ENCODE results near the gene ELFN1.

Gene ELFN1

GRCh38 chr7:1694611-1695511 is 24.8 kb downstream of the ELFN1 start:
- no peak for DNase-seq (ENCODE audit: low read depth, low spot score)

GRCh38 chr7:1695800-1696454 is 25.9 kb downstream of the ELFN1 start:
- no peak for DNase-seq (ENCODE audit: low read depth, low spot score)

DNA sequence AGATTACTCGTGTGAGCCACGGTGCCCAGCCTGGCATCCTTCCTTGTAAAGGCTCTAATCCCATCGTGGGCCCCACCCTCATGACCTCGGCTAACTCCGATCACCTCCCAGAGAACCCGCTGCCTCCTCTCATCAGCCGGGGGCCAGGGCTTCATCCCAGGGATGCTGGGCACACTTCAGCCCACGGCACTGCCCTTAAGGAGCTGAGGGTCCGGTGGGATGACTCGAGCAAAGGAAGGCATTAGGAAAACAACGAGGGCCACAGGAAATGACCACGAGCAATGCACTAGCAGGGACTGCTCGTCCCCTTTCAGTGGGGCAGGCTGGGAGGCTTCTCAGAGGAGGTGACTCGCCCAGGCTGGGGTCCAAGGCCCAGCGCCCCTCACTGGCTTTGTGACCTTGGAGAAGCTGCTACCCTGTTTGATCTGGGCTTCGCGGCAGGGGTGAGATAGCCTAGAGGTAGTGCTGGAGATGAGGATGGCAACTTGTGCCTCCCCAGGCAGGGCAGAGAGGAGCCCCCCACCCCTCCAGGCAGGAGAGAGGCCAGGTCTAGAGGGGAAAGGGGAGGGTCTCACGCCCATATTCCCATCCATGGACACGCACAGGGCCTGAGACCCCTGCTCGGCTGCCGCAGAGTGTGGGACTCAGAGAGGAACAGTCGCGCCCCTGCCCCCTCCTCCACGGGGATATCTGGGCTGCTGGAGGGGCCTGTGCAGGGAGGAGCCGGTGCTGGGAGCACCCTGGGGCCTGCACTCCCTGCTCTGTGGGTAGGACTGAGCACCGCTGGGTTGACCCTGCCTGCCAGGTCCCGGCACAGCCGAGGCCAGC is 26.8 kb downstream of the ELFN1 start:
- DNase-seq (ENCODE audit: low read depth, low spot score), result no peak

- DNase-seq (ENCODE audit: low read depth, low spot score), result no peak
Observed at GRCh38 chr7:1697499-1698125, 27.5 kb downstream of the ELFN1 start.

DNA sequence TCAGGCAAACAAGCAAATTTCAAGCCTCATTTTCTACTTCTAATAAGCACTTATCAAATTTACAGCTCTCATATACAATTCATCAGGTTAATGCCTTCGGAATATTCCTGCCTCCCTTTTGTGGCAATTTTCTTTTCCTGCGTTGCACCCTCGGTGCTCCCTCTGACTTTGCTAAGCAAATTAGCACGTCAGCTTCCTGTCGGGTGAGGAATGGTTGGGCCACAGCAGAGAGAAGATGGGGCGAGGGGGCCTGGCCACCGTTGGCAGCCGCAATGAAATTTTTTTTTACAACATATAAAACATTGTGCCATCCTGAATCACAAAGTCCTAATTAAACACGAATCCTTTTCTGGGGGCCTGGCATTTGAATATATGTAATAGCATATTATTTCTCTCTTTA is 28.1 kb downstream of the ELFN1 start:
- DNase-seq (ENCODE audit: low read depth, low spot score), result no peak

DNA sequence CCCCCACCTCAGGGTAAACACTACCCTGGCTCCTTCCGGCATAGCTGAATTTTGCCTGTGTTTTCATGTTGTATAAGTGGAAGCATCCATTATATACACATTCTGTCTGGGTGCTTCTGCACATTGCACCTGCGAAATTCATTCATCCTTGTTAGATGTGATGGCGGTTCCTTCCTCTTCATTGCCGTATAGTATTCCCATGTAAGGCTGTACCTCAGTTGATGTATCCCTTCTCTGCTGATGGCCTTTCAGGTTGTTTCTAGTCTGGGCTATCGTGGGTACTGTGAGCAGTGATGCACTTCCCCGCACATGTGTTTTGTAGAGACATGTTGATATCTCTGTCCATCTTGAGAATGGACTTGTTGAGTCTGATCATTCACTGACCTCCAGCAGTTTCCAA is 28.9 kb downstream of the ELFN1 start:
- DNase-seq (ENCODE audit: low read depth, low spot score), result no peak

- DNase-seq (ENCODE audit: low read depth, low spot score), result no peak
Observed at GRCh38 chr7:1700086-1700485, 30.0 kb downstream of the ELFN1 start.

- no peak for DNase-seq (ENCODE audit: low read depth, low spot score)
Observed at GRCh38 chr7:1700536-1701333, 30.7 kb downstream of the ELFN1 start.

- DNase-seq (ENCODE audit: low read depth, low spot score), result no peak
Observed at GRCh38 chr7:1702652-1703051, 32.6 kb downstream of the ELFN1 start.

- DNase-seq (ENCODE audit: low read depth, low spot score), result no peak
Observed at GRCh38 chr7:1703441-1703840, 33.4 kb downstream of the ELFN1 start.

- no peak for DNase-seq (ENCODE audit: low read depth, low spot score)
Observed at GRCh38 chr7:1703871-1704810, 34.1 kb downstream of the ELFN1 start.

- DNase-seq (ENCODE audit: low read depth, low spot score), result no peak
Observed at GRCh38 chr7:1704811-1705738, 35.0 kb downstream of the ELFN1 start.

DNA sequence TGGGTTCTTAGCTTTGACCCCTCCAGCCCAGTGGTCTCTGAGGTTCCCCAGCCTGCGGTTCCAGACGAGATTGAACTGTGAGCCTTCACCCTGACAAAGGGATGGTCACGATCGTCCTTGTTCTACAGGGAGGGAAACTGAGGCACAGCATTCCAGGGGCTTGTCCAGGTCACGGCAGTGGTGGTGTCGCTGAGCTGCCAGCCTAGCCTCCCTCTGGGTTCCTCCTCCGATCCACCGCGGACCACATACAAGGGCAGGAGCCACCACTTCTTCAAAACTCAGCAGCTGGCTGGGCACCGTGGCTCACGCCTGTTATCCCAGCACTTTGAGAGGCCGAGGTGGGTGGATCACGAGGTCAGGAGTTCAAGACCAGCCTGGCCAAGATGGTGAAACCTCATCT is 35.8 kb downstream of the ELFN1 start:
- no peak for DNase-seq (ENCODE audit: low read depth, low spot score)

- DNase-seq (ENCODE audit: low read depth, low spot score), result no peak
Observed at GRCh38 chr7:1706381-1706720, 36.3 kb downstream of the ELFN1 start.

DNA sequence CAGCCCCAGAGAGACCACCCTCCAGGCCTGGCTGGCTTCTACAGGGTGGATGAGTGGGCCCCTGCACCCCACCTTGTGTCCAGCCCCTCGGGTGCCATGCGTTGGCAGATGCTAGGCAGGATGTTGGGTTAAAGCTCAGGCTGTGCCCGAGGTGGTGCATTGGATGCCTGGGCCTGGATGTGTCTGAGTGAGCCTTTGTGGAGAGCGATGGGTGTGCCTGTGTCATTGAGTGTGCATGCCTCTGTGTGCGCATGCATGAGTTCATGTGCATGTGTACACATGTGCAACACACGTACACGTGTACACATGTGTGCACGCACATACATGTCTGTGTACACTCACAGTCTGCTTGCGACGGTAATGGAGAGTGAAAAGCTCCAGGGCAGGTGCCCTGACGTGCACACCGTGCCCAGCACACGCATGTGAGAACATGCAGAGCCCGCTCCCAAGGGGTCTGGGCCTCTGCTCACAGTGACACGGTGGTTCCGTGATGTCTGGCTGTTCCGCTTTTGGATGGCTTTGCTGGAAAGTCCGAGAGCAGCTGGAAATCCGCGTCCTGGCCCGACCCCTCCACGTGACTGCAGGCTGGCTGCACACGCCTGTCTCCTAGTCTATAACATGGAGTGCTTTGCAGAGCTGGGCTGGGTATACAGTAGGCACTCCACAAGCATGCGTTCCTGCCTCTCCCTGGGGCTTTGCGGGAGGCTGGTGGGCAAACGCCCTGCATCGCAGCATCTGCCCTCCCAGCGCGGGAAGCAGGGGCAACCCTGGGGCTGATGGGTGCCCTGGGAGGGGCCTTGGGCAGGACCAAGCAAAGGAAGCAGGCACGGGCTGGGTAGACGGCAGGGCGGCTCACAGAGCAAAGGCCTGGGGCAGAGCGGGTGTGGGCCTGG is 36.9 kb downstream of the ELFN1 start:
- DNase-seq (ENCODE audit: low read depth, low spot score), result no peak

DNA sequence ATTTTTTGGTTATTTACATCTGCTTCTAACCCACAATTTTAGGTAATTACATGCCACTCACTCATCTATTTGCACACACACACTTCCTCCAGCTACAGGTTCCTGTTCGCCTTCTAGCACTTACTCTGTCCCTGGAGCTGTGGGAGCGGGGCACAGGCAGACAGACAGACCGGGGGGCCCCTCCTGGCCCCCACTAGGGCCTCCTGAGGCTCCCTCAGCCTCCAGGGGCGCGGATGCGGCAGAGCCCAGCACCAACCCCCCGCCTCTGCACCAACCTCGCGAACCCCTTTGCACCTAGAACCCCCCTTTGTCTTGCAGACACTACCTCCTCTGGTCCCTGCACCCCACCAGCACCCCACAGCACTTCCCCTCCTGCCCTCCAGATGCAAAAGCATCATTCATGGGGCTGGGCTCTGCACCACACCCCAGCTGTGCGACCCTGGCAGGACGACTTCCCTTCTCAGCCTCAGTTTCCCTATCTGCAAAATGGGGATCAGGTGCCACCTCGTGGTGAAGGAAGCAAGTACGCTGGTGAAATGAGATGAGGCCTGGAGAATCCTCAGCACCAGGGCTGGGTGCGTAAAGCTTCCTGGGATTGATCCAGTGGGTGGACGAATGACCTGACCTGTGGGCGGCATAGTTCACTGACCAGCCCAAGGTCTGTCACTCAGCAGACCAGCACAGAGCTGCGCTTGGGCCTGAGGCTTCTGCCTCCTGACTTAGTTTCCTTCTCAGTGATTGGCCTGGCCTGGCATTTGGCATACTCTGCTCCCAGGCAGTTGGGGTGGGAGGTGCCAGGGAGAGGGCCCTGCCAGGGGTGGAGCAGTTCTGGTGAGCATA is 37.9 kb downstream of the ELFN1 start:
- DNase-seq (ENCODE audit: low read depth, low spot score), result no peak

Measured in astrocyte of the hippocampus (primary cell).